ENCODE measurements around the gene SIGLEC8.

- TF ChIP-seq EZH2 (IDR thresholded peaks at IDR 0.05; ENCODE audit: insufficient read depth, poor library complexity, severe bottlenecking) (no peak), EZH2phosphoT487 (IDR thresholded peaks at IDR 0.05; ENCODE audit: insufficient read depth, low read depth) (no peak)
These were observed 36.8 kb downstream of the SIGLEC8 start for GRCh38 chr19:51421229-51422052.
